ENCODE measurements around the gene PCSK6.

- TF ChIP-seq EZH2 (IDR thresholded peaks at IDR 0.05; ENCODE audit: insufficient read depth, low read length) = no peak
- no peak for TF ChIP-seq CTCF (IDR thresholded peaks at IDR 0.05; ENCODE audit: insufficient read depth, low read depth, low read length)
These were observed 21.0 kb upstream of the PCSK6 start for GRCh38 chr15:101510212-101511197.
